ENCODE measurements around the gene E4F1.
"Not testable (repeated sequence)": the region's sequence is repeated elsewhere in the genome, so short reads cannot be mapped to it uniquely, and the experiment has no call there.

The E4F1 gene

GRCh38 chr16:2231016-2231931 is 7.9 kb downstream of the E4F1 start:
- DNase-seq (ENCODE audit: low read depth in 2 of 2) = no peak

- DNase-seq (ENCODE audit: low read depth in 2 of 2) = no peak
Observed at GRCh38 chr16:2232094-2232990, 9.0 kb downstream of the E4F1 start.

GRCh38 chr16:2233046-2233775 is 9.8 kb downstream of the E4F1 start:
- no peak for DNase-seq (ENCODE audit: low read depth in 2 of 2)

GRCh38 chr16:2233872-2234812 is 10.8 kb downstream of the E4F1 start:
- no peak for DNase-seq (ENCODE audit: low read depth in 2 of 2)

- no peak for DNase-seq (ENCODE audit: low read depth in 2 of 2)
Observed at GRCh38 chr16:2234813-2235170, 11.4 kb downstream of the E4F1 start.

- no peak for DNase-seq (ENCODE audit: low read depth in 2 of 2)
Observed at GRCh38 chr16:2235234-2235651, 11.9 kb downstream of the E4F1 start.

- no peak for DNase-seq (ENCODE audit: low read depth in 2 of 2)
Observed at GRCh38 chr16:2235695-2236336, 12.4 kb downstream of the E4F1 start.

GRCh38 chr16:2236337-2237101 is 13.1 kb downstream of the E4F1 start, which contains the start of gene DNASE1L2:
TSS of gene DNASE1L2 (plus strand) at chr16:2236444. CDS start at chr16:2236817, 373 bp downstream.
- no peak for DNase-seq (ENCODE audit: low read depth in 2 of 2)

GRCh38 chr16:2237102-2237482 is 13.7 kb downstream of the E4F1 start:
- no peak for DNase-seq (ENCODE audit: low read depth in 2 of 2)

GRCh38 chr16:2237493-2238149 is 14.2 kb downstream of the E4F1 start:
- DNase-seq (ENCODE audit: low read depth in 2 of 2) = no peak

- no peak for DNase-seq (ENCODE audit: low read depth in 2 of 2)
Observed at GRCh38 chr16:2238150-2238837, 14.9 kb downstream of the E4F1 start.

GRCh38 chr16:2238838-2239675 is 15.7 kb downstream of the E4F1 start:
- DNase-seq (ENCODE audit: low read depth in 2 of 2) = no peak

- not testable (repeated sequence) for DNase-seq (ENCODE audit: low read depth in 2 of 2)
Observed at GRCh38 chr16:2240331-2240730, 16.9 kb downstream of the E4F1 start.

GRCh38 chr16:2242598-2242997 is 19.2 kb downstream of the E4F1 start:
- no peak for DNase-seq (ENCODE audit: low read depth in 2 of 2)

- no peak for DNase-seq (ENCODE audit: low read depth in 2 of 2)
Observed at GRCh38 chr16:2243031-2243528, 19.7 kb downstream of the E4F1 start.

GRCh38 chr16:2243781-2244180 is 20.4 kb downstream of the E4F1 start:
- DNase-seq (ENCODE audit: low read depth in 2 of 2) = no peak

GRCh38 chr16:2244301-2244700 is 20.9 kb downstream of the E4F1 start:
- DNase-seq (ENCODE audit: low read depth in 2 of 2) = no peak
